AG09319 (cell line): Measurements from ENCODE around the gene ZNF385D.

ENCODE experiments used
- DNase-seq: peaks from one replicate; pipeline ENCODE4 v3.0.0-alpha.2; 2010; ENCODE audit warnings: low read depth; ENCODE audit errors: extremely low read depth
- CTCF ChIP-seq: IDR thresholded peaks from 2 replicates; pipeline ENCODE4 v1.5.1; 2011; ENCODE audit warnings: low read depth, mild to moderate bottlenecking, inconsistent platforms, low read length, moderate library complexity

ZNF385D gene

GRCh38 chr3:21434310-21434709 lies 316.7 kb downstream of the ZNF385D start:
- TF ChIP-seq CTCF, result no peak
- DNase-seq, result no peak

GRCh38 chr3:21433751-21434150 lies 317.3 kb downstream of the ZNF385D start:
- no peak for TF ChIP-seq CTCF
- no peak for DNase-seq

- DNase-seq, result no peak
- TF ChIP-seq CTCF, result no peak
Measured at GRCh38 chr3:21426920-21427319, 324.1 kb downstream of the ZNF385D start.

GRCh38 chr3:21425715-21426114 lies 325.3 kb downstream of the ZNF385D start:
- TF ChIP-seq CTCF, result no peak
- no peak for DNase-seq

GRCh38 chr3:21421096-21421495 lies 329.9 kb downstream of the ZNF385D start:
- DNase-seq, result no peak
- no peak for TF ChIP-seq CTCF

- TF ChIP-seq CTCF, result no peak
- DNase-seq, result no peak
Measured at GRCh38 chr3:21417991-21418390, 333.0 kb downstream of the ZNF385D start.

GRCh38 chr3:21414506-21414905 lies 336.5 kb downstream of the ZNF385D start:
- TF ChIP-seq CTCF, result no peak
- no peak for DNase-seq
